ENCODE data around the gene BCL2L15. TPM values are rescaled to one million over a fixed set of nuclear protein-coding genes. Genes with fewer than 3 reads are reported as not detected.

Gene BCL2L15
- total and polyA plus RNA-seq, 11 donors = 0.01 to 0.61 (median 0.14) TPM; not detected in 5

DNA sequence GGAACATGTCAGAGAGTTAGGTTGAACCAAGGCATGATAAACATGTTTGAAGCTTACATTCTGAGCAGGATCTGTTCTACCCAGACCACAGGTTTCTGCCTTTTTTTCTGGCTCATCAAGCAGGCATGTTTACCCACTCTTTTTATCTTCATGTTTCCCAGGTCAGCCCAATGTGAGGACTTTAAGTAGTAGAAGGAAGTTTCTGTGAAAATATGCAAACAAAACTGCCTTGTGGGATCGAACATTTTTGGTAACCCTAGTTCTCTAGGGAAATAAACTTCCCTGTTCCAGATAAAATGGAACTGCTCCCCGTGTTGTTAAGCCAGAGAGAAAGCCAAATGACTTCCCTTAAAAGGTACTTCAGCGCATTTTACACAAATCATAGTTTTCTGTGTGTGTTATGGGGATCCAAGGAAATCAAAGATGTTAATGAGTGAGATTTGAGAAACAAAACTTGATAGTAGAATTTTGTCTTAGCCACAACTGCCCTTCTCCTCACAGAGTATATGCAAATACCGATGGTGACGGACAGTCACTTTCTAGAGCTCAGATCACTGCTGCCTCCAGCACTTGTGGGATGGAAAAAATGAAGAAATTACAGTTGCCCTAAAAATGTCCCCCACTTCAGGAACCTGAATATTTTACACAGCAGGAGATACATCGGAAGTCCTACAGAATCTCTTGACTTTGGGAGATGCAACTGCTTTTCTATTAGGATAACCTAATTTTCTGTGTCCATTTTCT is 41.0 kb upstream of the BCL2L15 start:
- Histone ChIP-seq H3K4me1 (peaks cover 6 to 44% (median 33%) of the 10 kb centered on the region in 12 donors), H3K4me3 (peak overlapping the region; percentile 73 to 99 (median 94)), H3K27ac (peak overlapping the region; percentile 62 to 98 (median 95)), H3K9me3 (no peaks in the 10 kb centered on the region), H3K36me3 (no peaks in the 10 kb centered on the region), H3K27me3 (no peaks in the 10 kb centered on the region)
- ATAC-seq (peak in 2 of 4 donors; percentile 22 to 29), DNase-seq (no peak)
- 22 to 27% (median 24%) methylated on average over 6 of the region's 6 CpGs for WGBS, 4 donors
- no peak for TF ChIP-seq POLR2A (IDR thresholded peaks at IDR 0.05)
- TF ChIP-seq, protein P1, sequence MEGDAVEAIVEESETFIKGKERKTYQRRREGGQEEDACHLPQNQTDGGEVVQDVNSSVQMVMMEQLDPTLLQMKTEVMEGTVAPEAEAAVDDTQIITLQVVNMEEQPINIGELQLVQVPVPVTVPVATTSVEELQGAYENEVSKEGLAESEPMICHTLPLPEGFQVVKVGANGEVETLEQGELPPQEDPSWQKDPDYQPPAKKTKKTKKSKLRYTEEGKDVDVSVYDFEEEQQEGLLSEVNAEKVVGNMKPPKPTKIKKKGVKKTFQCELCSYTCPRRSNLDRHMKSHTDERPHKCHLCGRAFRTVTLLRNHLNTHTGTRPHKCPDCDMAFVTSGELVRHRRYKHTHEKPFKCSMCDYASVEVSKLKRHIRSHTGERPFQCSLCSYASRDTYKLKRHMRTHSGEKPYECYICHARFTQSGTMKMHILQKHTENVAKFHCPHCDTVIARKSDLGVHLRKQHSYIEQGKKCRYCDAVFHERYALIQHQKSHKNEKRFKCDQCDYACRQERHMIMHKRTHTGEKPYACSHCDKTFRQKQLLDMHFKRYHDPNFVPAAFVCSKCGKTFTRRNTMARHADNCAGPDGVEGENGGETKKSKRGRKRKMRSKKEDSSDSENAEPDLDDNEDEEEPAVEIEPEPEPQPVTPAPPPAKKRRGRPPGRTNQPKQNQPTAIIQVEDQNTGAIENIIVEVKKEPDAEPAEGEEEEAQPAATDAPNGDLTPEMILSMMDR (IDR thresholded peaks at IDR 0.05) = no peak
- intact Hi-C loops (cut with DNase I) = loop anchor here in 3 of 10 donors (1.0 to 2.0 kb wide), 3 partner anchors 22 to 116 kb away; partner anchors contain the start of genes AP4B1 (in 1 of the 3), DCLRE1B (in 1 of the 3) and RSBN1 (in 1 of the 3)

DNA sequence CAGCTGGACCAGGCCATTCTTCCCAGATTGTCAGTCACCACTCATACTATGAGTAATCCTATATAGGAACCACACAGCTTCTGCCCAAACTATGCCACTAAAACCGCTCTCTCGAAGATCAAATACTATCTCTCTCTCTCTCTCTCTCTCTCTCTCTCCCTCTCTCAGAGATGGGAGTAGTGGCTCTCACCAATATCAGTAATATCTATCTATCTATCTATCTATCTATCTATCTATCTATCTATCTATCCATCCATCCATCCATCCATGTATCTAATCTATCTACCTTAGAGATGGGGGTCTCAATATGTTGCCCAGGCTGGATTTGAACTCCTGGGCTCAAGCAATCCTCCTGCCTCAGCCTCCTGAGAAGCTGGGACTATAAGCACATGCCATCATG is 37.1 kb upstream of the BCL2L15 start:
- no peaks in the 10 kb centered on the region for H3K9me3 ChIP-seq
- H3K4me3 ChIP-seq = no peak overlapping the region
- ATAC-seq (no peak), DNase-seq (no peak)
- no peaks in the 10 kb centered on the region for H3K27me3 ChIP-seq
- TF ChIP-seq POLR2A (IDR thresholded peaks at IDR 0.05) = no peak
- H3K36me3 ChIP-seq = no peaks in the 10 kb centered on the region
- 85 to 96% (median 95%) methylated on average over 2 of the region's 2 CpGs for WGBS, 4 donors
- H3K27ac ChIP-seq = no peak overlapping the region
- intact Hi-C loops (cut with DNase I) = no loop called here
- H3K4me1 ChIP-seq = peaks cover 0 to 14% (median 5%) of the 10 kb centered on the region in 12 donors

DNA sequence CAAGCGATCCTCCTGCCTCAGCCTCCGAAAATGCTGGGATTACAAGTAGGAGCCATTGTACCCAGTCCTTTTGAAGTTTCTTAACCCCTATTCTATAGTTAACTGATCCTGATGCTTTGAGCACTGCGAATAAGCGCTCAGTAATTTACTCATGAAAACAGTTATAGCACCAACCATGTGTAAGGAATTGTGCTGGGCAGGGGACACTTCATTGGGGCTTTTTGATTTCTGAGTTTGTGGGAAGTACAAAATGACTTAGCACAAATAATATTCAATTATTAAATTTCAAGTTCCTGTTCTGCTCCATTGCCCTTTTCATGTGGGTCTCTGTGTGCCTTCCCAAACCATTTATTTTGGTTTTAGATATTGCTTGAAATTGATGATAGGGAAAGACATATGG is 35.6 kb upstream of the BCL2L15 start:
- TF ChIP-seq, protein P1 (IDR thresholded peaks at IDR 0.05) = no peak
- no peak for TF ChIP-seq POLR2A (IDR thresholded peaks at IDR 0.05)
- 69 to 97% (median 95%) methylated on average over 4 of the region's 4 CpGs for WGBS, 4 donors
- no peak overlapping the region for H3K27ac ChIP-seq
- DNase-seq (no peak), ATAC-seq (no peak)
- no peaks in the 10 kb centered on the region for H3K27me3 ChIP-seq
- intact Hi-C loops (cut with DNase I) = no loop called here
- peaks cover 0 to 7% (median 1%) of the 10 kb centered on the region in 12 donors for H3K4me1 ChIP-seq
- H3K9me3 ChIP-seq = no peaks in the 10 kb centered on the region
- H3K36me3 ChIP-seq = no peaks in the 10 kb centered on the region
- no peak overlapping the region for H3K4me3 ChIP-seq

DNA sequence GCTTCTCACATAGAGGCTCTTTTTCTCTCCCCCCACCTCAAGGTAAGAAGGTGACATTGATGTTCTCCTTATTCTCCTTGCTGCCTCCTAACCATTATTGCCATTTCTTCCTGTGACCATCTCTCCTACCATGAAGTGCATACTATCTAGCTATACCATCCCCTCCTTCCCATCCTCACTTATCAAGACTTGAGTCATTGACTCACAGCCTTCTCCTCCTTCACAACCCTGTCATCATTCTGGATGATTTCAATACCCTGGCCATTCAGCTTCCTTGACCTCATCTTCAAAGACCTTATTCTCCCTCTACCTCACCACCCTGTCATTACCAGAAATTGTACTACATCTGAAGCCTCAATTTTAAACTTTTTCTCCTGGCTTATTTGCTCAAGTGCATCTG is 30.9 kb upstream of the BCL2L15 start:
- no peaks in the 10 kb centered on the region for H3K9me3 ChIP-seq
- H3K4me3 ChIP-seq = no peak overlapping the region
- no peak overlapping the region for H3K27ac ChIP-seq
- intact Hi-C loops (cut with DNase I) = no loop called here
- ATAC-seq (no peak), DNase-seq (no peak)
- no peaks in the 10 kb centered on the region for H3K27me3 ChIP-seq
- H3K4me1 ChIP-seq = peaks cover 0 to 4% (median 3%) of the 10 kb centered on the region in 12 donors
- TF ChIP-seq, protein P1 (IDR thresholded peaks at IDR 0.05) = no peak
- no peak for TF ChIP-seq POLR2A (IDR thresholded peaks at IDR 0.05)
- H3K36me3 ChIP-seq = no peaks in the 10 kb centered on the region
